GM21515 (cell line): ENCODE measurements around the gene ZDHHC18.

ENCODE experiments used
- ATAC-seq: cut with Tn5 transposase; IDR thresholded peaks from one replicate; pipeline ENCODE4 v1.9.1; 2021; ENCODE audit not compliant: unreplicated experiment

The ZDHHC18 gene

GRCh38 chr1:26890467-26890796, 63.9 kb downstream of the ZDHHC18 start:
- no peak for ATAC-seq

GRCh38 chr1:26894263-26894662, 67.8 kb downstream of the ZDHHC18 start:
- ATAC-seq, result no peak

- ATAC-seq, result no peak
Measured at GRCh38 chr1:26897351-26897750, 70.9 kb downstream of the ZDHHC18 start.

GRCh38 chr1:26900001-26900814, 73.7 kb downstream of the ZDHHC18 start, which contains the start of gene GPATCH3:
GPATCH3 (minus strand) TSS chr1:26900467; CDS start chr1:26900442, 25 bp downstream.
- peak; percentile 85 for ATAC-seq

GRCh38 chr1:26900815-26901511, 74.5 kb downstream of the ZDHHC18 start:
- no peak for ATAC-seq
